Endothelial cell of umbilical vein (primary cell): ENCODE data around the gene NFATC1.
"Not testable (repeated sequence)": the region's sequence is repeated elsewhere in the genome, so short reads cannot be mapped to it uniquely, and the experiment has no call there.

ENCODE experiments used
- EZH2 ChIP-seq: IDR thresholded peaks from 2 replicates; pipeline ENCODE4 v1.6.1; 2012; ENCODE audit warnings: borderline replicate concordance, low read depth, mild to moderate bottlenecking, moderate library complexity, low read length, inconsistent platforms; ENCODE audit not compliant: severe bottlenecking
- GATA2 ChIP-seq: IDR thresholded peaks from 2 replicates; pipeline ENCODE4 v1.7.0; 2011; ENCODE audit warnings: low read depth, mild to moderate bottlenecking, moderate library complexity, mixed read lengths, low read length; ENCODE audit not compliant: insufficient read length, insufficient read depth
- JUN ChIP-seq: IDR thresholded peaks from 2 replicates; pipeline ENCODE4 v1.6.1; 2011; ENCODE audit warnings: borderline replicate concordance, low read depth; ENCODE audit not compliant: insufficient read length, insufficient read depth
- MYC ChIP-seq: IDR thresholded peaks from one replicate; pipeline ENCODE4 v1.6.1; 2011; ENCODE audit warnings: mild to moderate bottlenecking, low read depth, low read length
- POLR2A ChIP-seq: IDR thresholded peaks from 2 replicates; pipeline ENCODE4 v1.6.1; 2012; ENCODE audit warnings: low read depth, mild to moderate bottlenecking, control low read depth, low read length
- POLR2AphosphoS5 ChIP-seq: IDR thresholded peaks from 2 replicates; pipeline ENCODE4 v1.6.1; 2012; ENCODE audit warnings: low read depth, mild to moderate bottlenecking, control low read depth, low read length, moderate library complexity; ENCODE audit not compliant: insufficient read depth
- TF ChIP-seq, protein P1 (sequence below), 2 donors: IDR thresholded peaks; 1 replicate in 1 of 2; 2 replicates in 1 of 2; pipeline ENCODE4 v1.5.1; 2011; ENCODE audit warnings: low read length in 2 of 2, mild to moderate bottlenecking in 2 of 2, moderate library complexity in 2 of 2, control low read depth in 1 of 2, inconsistent platforms in 1 of 2, low read depth in 1 of 2; ENCODE audit not compliant: insufficient read depth in 1 of 2; ENCODE audit errors: extremely low read depth in 1 of 2
- TF ChIP-seq, protein P2 (sequence below): IDR thresholded peaks from 2 replicates; pipeline ENCODE4 v1.6.1; 2011; ENCODE audit not compliant: insufficient read depth, insufficient read length

- TF ChIP-seq, protein P1, sequence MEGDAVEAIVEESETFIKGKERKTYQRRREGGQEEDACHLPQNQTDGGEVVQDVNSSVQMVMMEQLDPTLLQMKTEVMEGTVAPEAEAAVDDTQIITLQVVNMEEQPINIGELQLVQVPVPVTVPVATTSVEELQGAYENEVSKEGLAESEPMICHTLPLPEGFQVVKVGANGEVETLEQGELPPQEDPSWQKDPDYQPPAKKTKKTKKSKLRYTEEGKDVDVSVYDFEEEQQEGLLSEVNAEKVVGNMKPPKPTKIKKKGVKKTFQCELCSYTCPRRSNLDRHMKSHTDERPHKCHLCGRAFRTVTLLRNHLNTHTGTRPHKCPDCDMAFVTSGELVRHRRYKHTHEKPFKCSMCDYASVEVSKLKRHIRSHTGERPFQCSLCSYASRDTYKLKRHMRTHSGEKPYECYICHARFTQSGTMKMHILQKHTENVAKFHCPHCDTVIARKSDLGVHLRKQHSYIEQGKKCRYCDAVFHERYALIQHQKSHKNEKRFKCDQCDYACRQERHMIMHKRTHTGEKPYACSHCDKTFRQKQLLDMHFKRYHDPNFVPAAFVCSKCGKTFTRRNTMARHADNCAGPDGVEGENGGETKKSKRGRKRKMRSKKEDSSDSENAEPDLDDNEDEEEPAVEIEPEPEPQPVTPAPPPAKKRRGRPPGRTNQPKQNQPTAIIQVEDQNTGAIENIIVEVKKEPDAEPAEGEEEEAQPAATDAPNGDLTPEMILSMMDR (IDR thresholded peaks at IDR 0.05; ENCODE audit: extremely low read depth in 1 of 2, insufficient read depth in 1 of 2, low read depth in 1 of 2, low read length in 2 of 2), result not testable (repeated sequence)
- TF ChIP-seq EZH2, JUN, POLR2A, POLR2AphosphoS5, GATA2, MYC: not testable (repeated sequence)
- TF ChIP-seq, protein P2, sequence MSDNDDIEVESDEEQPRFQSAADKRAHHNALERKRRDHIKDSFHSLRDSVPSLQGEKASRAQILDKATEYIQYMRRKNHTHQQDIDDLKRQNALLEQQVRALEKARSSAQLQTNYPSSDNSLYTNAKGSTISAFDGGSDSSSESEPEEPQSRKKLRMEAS, result not testable (repeated sequence)
Measured at GRCh38 chr18:79483393-79483792, 87.7 kb downstream of the NFATC1 start.
